H9 (cell line): Measurements from ENCODE around the gene ABHD16A. TPM values are rescaled to one million over a fixed set of nuclear protein-coding genes. Genes with fewer than 3 reads are reported as not detected.

Source experiments
- DNase-seq: peaks from one replicate; pipeline ENCODE4 v3.0.0-alpha.2; 2017
- H2AFZ ChIP-seq: one replicate; pipeline ENCODE4 v1.6.1; 2013; ENCODE audit warnings: mild to moderate bottlenecking, low read length, control low read depth, moderate library complexity
- H2AK5ac ChIP-seq: 2 replicates; pipeline ENCODE4 v1.6.1; 2013; ENCODE audit warnings: low read length, control low read depth, mixed read lengths; ENCODE audit not compliant: insufficient read length
- H2BK120ac ChIP-seq: one replicate; pipeline ENCODE4 v1.6.1; 2013; ENCODE audit warnings: low read depth, mild to moderate bottlenecking, low read length, control low read depth, inconsistent platforms; ENCODE audit not compliant: poor library complexity, severe bottlenecking
- H2BK12ac ChIP-seq: 2 replicates; pipeline ENCODE4 v1.6.1; 2013; ENCODE audit warnings: low read length, control low read depth, mixed read lengths, low read depth; ENCODE audit not compliant: insufficient read length
- H2BK15ac ChIP-seq: 2 replicates; pipeline ENCODE4 v1.6.1; 2013; ENCODE audit warnings: low read depth, low read length, control low read depth
- H2BK20ac ChIP-seq: one replicate; pipeline ENCODE4 v1.6.1; 2013; ENCODE audit warnings: low read depth, mild to moderate bottlenecking, low read length, control low read depth, inconsistent platforms; ENCODE audit not compliant: poor library complexity, severe bottlenecking
- H2BK5ac ChIP-seq: 2 replicates; pipeline ENCODE4 v1.6.1; 2013; ENCODE audit warnings: low read length, control low read depth, mixed read lengths; ENCODE audit not compliant: insufficient read length
- H3K14ac ChIP-seq: 2 replicates; pipeline ENCODE4 v1.6.1; 2013; ENCODE audit warnings: low read length, control low read depth; ENCODE audit not compliant: insufficient read depth
- H3K18ac ChIP-seq: 2 replicates; pipeline ENCODE4 v1.6.1; 2013; ENCODE audit warnings: low read depth, mild to moderate bottlenecking, mixed read lengths, low read length, control low read depth; ENCODE audit not compliant: insufficient read length
- H3K23ac ChIP-seq: 2 replicates; pipeline ENCODE4 v1.6.1; 2013; ENCODE audit warnings: low read length, control low read depth, mixed read lengths, low read depth; ENCODE audit not compliant: insufficient read length
- H3K23me2 ChIP-seq: 2 replicates; pipeline ENCODE4 v1.6.1; 2013; ENCODE audit warnings: low read depth, mild to moderate bottlenecking, mixed read lengths, low read length, control low read depth; ENCODE audit not compliant: insufficient read length, poor library complexity, severe bottlenecking
- H3K27ac ChIP-seq: 2 replicates; pipeline ENCODE4 v1.5.1; 2013; ENCODE audit warnings: low read length, control low read depth, mixed read lengths, low read depth; ENCODE audit not compliant: insufficient read length
- H3K27me3 ChIP-seq: 2 replicates; pipeline ENCODE4 v1.6.1; 2013; ENCODE audit warnings: low read length, control low read depth, inconsistent platforms; ENCODE audit not compliant: insufficient read depth
- H3K4ac ChIP-seq: 2 replicates; pipeline ENCODE4 v1.6.1; 2013; ENCODE audit warnings: low read depth, mild to moderate bottlenecking, control low read depth, inconsistent platforms, low read length, moderate library complexity
- H3K4me1 ChIP-seq: 2 replicates; pipeline ENCODE4 v1.6.1; 2013; ENCODE audit warnings: low read length, control low read depth, inconsistent platforms; ENCODE audit not compliant: insufficient read depth
- H3K4me2 ChIP-seq: 2 replicates; pipeline ENCODE4 v1.6.1; 2013; ENCODE audit warnings: low read length, control low read depth, mixed read lengths; ENCODE audit not compliant: insufficient read length, insufficient read depth
- H3K56ac ChIP-seq: 2 replicates; pipeline ENCODE4 v1.6.1; 2013; ENCODE audit warnings: low read depth, mild to moderate bottlenecking, mixed read lengths, low read length, control low read depth; ENCODE audit not compliant: insufficient read length
- H3K79me1 ChIP-seq: 2 replicates; pipeline ENCODE4 v1.6.1; 2013; ENCODE audit warnings: low read depth, mild to moderate bottlenecking, moderate library complexity, low read length, control low read depth, inconsistent platforms; ENCODE audit not compliant: insufficient read depth, poor library complexity, severe bottlenecking
- H3K79me2 ChIP-seq: 2 replicates; pipeline ENCODE4 v1.6.1; 2013; ENCODE audit warnings: low read length, control low read depth, inconsistent platforms; ENCODE audit not compliant: insufficient read depth
- H3K9ac ChIP-seq: 2 replicates; pipeline ENCODE4 v1.6.1; 2013; ENCODE audit warnings: low read length, control low read depth, mixed read lengths; ENCODE audit not compliant: insufficient read length; ENCODE audit errors: extremely low read depth
- H3K9me3 ChIP-seq: one replicate; pipeline ENCODE4 v1.6.1; 2013; ENCODE audit warnings: low read depth, low read length, inconsistent platforms; ENCODE audit not compliant: control insufficient read depth
- H3T11ph ChIP-seq: one replicate; pipeline ENCODE4 v1.6.1; 2013; ENCODE audit warnings: mild to moderate bottlenecking, low read length, control low read depth, inconsistent platforms
- H4K20me1 ChIP-seq: one replicate; pipeline ENCODE4 v1.6.1; 2013; ENCODE audit not compliant: control insufficient read depth, insufficient read length, insufficient read depth
- H4K5ac ChIP-seq: 2 replicates; pipeline ENCODE4 v1.6.1; 2013; ENCODE audit warnings: low read depth, mild to moderate bottlenecking, mixed read lengths, low read length, control low read depth; ENCODE audit not compliant: insufficient read length
- H4K8ac ChIP-seq: replicated peaks from 2 replicates; pipeline ENCODE4 v1.6.1; 2013; ENCODE audit warnings: low read length, control low read depth, mixed read lengths, low read depth; ENCODE audit not compliant: insufficient read length
- H4K91ac ChIP-seq: 2 replicates; pipeline ENCODE4 v1.6.1; 2013; ENCODE audit warnings: low read depth, mild to moderate bottlenecking, moderate library complexity, mixed read lengths, low read length, control low read depth; ENCODE audit not compliant: insufficient read length
- H3K27ac Mint-ChIP-seq, 3 experiments: 2 replicates in 2 of 3; 3 replicates in 1 of 3; pipeline ENCODE4 v1.8.0; 2020 to 2021; ENCODE audit warnings: mixed read lengths in 3 of 3, mild to moderate bottlenecking in 1 of 3, moderate library complexity in 1 of 3
- H3K27me3 Mint-ChIP-seq: 2 replicates; pipeline ENCODE4 v1.8.0; 2021; ENCODE audit warnings: low read depth, mild to moderate bottlenecking, moderate library complexity, mixed read lengths
- H3K36me3 Mint-ChIP-seq, 3 experiments: 2 replicates in 2 of 3; 3 replicates in 1 of 3; pipeline ENCODE4 v1.8.0; 2020 to 2021; ENCODE audit warnings: low read depth in 3 of 3, mixed read lengths in 3 of 3; ENCODE audit not compliant: insufficient read depth in 1 of 3
- H3K4me1 Mint-ChIP-seq, 2 experiments: 2 replicates each; pipeline ENCODE4 v1.8.0; 2020; ENCODE audit warnings: mixed read lengths in 2 of 2
- H3K4me3 Mint-ChIP-seq, 2 experiments: 2 replicates in 1 of 2; 3 replicates in 1 of 2; pipeline ENCODE4 v1.8.0; 2020 to 2021; ENCODE audit warnings: mild to moderate bottlenecking in 2 of 2, mixed read lengths in 2 of 2, moderate library complexity in 1 of 2
- H3K9me3 Mint-ChIP-seq, 2 experiments: 2 replicates in 1 of 2; 3 replicates in 1 of 2; pipeline ENCODE4 v1.8.0; 2020; ENCODE audit warnings: mild to moderate bottlenecking in 2 of 2, mixed read lengths in 2 of 2, moderate library complexity in 1 of 2
- WGBS: extraction: QIAGEN DNeasy Blood & Tissue Kit; methylation state at CpG from one replicate; pipeline ENCODE4 v1.1.7; 2013; ENCODE audit warnings: missing lambda C conversion rate, low lambda C conversion rate, mixed read lengths; ENCODE audit not compliant: insufficient read length; ENCODE audit errors: extremely low coverage; 5-methylcytosine and 5-hydroxymethylcytosine counted together
- total RNA-seq: library from RNA; stranded (reverse); gene quantifications from 2 replicates; pipeline ENCODE4 v1.2.1, GENCODE V29; 2021
- TF ChIP-seq, protein P1 (sequence below): fragments of 200-600 bp; sonication (generic); conservative IDR thresholded peaks from 3 replicates; pipeline ENCODE4 v1.8.0; 2021; ENCODE audit warnings: antibody characterized with exemption, mild to moderate bottlenecking

ABHD16A gene
- total RNA-seq, 1 experiment from 2014 or later: 34.4 TPM

GRCh38 chr6:31645325-31645724 lies 57.8 kb downstream of the ABHD16A start:
- H3K79me2 ChIP-seq: peaks cover 3% of the 10 kb centered on the region; the same call in 1 of the 2 replicates
- no peaks in the 10 kb centered on the region for H3K79me1 ChIP-seq
- H3K27me3 ChIP-seq: no peaks in the 10 kb centered on the region
- H3K27ac ChIP-seq: no peak overlapping the region
- H3K4ac ChIP-seq: no peak overlapping the region
- no peak overlapping the region for H3K9ac ChIP-seq
- H3K36me3 Mint-ChIP-seq: peaks cover 64 to 92% (median 89%) of the 10 kb centered on the region in 3 experiments
- H3K14ac ChIP-seq: no peak overlapping the region
- no peak overlapping the region for H3K18ac ChIP-seq
- peaks cover 2 to 3% of the 10 kb centered on the region in 2 experiments; a peak in 1 of 4 replicates for H3K4me1 Mint-ChIP-seq
- no peak overlapping the region for H2BK20ac ChIP-seq
- H3K9me3 Mint-ChIP-seq: no peaks in the 10 kb centered on the region
- no peak overlapping the region for H2AFZ ChIP-seq
- no peaks in the 10 kb centered on the region for H4K20me1 ChIP-seq
- H4K8ac ChIP-seq: no peak overlapping the region
- TF ChIP-seq, protein P1, sequence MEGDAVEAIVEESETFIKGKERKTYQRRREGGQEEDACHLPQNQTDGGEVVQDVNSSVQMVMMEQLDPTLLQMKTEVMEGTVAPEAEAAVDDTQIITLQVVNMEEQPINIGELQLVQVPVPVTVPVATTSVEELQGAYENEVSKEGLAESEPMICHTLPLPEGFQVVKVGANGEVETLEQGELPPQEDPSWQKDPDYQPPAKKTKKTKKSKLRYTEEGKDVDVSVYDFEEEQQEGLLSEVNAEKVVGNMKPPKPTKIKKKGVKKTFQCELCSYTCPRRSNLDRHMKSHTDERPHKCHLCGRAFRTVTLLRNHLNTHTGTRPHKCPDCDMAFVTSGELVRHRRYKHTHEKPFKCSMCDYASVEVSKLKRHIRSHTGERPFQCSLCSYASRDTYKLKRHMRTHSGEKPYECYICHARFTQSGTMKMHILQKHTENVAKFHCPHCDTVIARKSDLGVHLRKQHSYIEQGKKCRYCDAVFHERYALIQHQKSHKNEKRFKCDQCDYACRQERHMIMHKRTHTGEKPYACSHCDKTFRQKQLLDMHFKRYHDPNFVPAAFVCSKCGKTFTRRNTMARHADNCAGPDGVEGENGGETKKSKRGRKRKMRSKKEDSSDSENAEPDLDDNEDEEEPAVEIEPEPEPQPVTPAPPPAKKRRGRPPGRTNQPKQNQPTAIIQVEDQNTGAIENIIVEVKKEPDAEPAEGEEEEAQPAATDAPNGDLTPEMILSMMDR: no peak
- H3K4me1 ChIP-seq: no peaks in the 10 kb centered on the region
- no peak for DNase-seq
- no peak overlapping the region for H4K91ac ChIP-seq
- no peak overlapping the region for H4K5ac ChIP-seq
- H3K4me3 Mint-ChIP-seq: no peak overlapping the region
- no peak overlapping the region for H3K56ac ChIP-seq
- no peaks in the 10 kb centered on the region for H3K27me3 Mint-ChIP-seq
- no peak overlapping the region for H3K4me2 ChIP-seq
- peak overlapping the region in 1 of 3 experiments; percentile 85; a peak in 3 of 7 replicates for H3K27ac Mint-ChIP-seq
- H2BK12ac ChIP-seq: no peak overlapping the region
- no peak overlapping the region for H3T11ph ChIP-seq
- WGBS: no CpG with 5 or more reads among the region's 9 CpGs
- H2BK15ac ChIP-seq: no peak overlapping the region
- H3K23me2 ChIP-seq: no peaks in the 10 kb centered on the region
- H2BK5ac ChIP-seq: no peak overlapping the region
- no peaks in the 10 kb centered on the region for H3K9me3 ChIP-seq
- no peak overlapping the region for H3K23ac ChIP-seq
- H2BK120ac ChIP-seq: no peak overlapping the region
- no peak overlapping the region for H2AK5ac ChIP-seq
